Stimulated activated CD8-positive, alpha-beta memory T cell treated with anti-CD3 and anti-CD28 coated beads, Interleukin-4, amount 100 ng/mL, for 24 hours (primary cell): ENCODE results near the gene SNX10.

Source experiments
- DNase-seq: peaks from one replicate; pipeline ENCODE4 v3.0.0-alpha.2; 2020; ENCODE audit warnings: low read depth

The SNX10 gene

DNA sequence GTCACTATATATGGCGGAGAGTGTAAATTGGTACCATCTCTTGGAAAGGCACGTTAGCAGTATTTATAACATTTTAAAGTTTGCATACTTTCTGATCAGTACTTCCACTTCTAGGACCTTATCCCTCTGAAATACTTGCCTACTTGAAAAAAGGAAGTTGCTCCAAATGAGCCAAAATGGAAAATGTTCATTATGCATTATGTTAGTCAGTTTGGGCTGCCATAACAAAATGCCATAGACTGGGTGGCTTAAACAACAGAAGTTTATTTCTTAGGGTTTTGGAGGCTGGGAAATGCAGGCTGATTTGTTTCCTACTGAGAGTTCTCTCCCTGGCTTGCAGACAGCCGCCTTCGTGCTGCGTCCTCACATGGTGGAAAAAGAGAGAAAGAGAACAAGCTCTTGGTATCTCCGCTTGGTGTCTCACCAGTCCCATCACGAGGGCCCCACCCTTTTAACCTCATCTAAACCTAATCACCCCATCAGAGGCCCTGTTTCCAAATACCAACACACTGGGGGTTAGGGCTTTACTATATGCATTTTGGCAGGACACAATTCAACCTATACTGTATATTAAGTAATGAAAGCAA is 6.9 kb downstream of the SNX10 start:
- DNase-seq, result no peak

DNA sequence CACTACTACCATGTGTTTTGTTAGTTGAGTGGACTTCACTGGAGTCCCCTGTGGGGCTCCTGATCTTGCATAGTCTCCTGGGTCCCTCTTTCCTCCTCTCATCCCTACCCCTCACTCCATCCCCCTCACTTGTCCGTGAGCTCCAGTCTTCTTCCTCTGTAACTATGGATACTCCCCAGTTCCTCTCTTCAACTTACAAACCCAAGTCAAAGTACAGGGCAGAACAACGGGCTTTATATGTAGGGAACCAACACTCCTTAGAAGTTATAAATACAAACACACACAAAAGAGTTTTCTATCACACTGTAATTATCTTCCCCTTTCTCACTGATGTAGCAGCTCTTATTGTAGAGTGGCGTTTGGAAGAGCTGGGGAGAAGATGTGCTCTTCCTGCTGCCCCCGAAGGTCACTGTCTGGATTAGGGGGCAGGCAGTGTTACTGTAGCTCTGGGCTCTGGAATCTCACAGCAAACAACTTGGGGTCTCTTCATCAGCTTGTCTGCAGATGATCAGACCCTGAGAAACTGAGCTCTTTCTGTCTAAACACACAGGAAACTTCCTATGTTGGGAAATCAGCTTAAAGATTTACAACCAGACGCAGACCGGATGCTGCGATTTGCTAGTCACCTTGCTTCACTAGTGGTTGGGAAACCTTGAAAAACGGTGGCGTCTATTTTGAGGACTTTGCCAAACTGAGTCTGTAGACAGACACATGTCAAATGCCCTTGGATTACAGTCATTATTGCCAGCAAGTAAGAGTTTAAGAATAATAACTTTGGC is 13.6 kb downstream of the SNX10 start:
- DNase-seq, result no peak

DNA sequence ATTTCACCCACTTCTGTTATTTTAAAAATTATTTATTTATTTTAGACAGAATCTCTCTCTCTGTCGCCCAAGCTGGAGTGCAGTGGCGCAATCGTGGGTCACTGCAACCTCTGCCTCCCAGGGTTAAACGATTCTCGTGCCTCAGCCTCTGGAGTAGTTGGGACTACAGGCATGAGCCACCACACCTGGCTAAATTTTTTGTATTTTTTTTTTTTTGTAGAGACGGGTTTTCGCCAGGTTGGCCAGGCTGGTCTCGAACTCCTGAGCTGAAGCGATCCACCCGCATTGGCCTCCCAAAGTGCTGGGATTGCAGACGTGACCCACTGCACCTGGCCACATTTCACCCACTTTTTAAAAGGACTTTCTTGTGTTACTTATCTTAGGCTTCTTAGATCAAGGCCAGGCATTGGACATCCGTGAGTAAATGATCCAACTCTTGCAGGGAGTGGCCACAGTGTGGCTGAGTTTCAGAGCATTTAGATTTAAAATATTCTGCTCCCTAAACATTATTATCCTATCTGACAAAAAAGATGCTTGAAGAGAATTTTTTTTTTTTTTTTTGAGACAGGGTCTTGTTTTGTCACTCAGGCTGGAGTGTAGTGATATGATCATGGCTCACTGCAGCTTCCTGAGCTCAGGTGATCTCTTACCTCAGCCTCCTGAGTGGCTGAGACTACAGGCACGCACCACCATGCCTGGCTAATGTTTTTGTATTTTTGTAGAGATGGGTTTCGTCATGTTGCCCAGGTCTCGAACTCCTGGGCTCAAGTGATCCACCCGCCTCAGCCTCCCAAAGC is 14.4 kb downstream of the SNX10 start:
- no peak for DNase-seq

DNA sequence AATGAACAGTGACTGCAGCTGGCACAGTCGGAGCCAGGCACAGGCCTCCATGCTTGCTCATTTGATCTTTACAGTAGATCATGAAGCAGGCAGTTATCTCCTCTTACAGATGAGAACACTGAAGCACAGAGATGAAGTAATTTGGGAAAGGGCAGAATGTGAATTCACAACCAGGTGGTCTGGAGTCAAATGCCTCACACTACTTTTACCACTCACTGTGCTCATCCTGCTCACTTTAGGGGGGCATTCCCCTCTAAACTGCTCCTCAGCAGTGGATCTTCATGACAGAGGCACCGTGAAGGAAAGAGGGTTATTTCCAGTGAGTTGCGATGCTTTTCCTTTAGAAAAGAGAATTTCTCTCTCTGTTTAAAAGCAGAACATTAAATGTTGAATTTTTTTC is 15.1 kb downstream of the SNX10 start:
- no peak for DNase-seq

DNA sequence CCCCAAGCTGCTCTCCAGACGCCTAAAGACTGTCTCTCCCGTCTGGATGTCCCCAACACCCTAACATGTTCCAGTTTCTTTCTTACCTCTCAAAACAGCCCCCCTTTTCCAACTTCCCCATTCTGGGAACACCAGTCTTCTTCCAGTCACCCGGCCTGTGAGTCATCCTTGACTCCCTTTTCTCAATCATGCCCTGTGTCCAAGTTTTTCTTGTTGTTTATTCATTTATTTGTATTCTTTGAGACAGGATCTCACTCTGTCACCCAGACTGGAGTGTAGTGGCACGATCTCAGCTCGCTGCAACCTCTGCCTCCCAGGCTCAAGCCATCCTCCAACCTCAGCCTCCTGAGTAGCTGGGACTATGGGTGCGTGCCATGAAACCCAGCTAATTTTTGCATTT is 15.6 kb downstream of the SNX10 start:
- no peak for DNase-seq

DNA sequence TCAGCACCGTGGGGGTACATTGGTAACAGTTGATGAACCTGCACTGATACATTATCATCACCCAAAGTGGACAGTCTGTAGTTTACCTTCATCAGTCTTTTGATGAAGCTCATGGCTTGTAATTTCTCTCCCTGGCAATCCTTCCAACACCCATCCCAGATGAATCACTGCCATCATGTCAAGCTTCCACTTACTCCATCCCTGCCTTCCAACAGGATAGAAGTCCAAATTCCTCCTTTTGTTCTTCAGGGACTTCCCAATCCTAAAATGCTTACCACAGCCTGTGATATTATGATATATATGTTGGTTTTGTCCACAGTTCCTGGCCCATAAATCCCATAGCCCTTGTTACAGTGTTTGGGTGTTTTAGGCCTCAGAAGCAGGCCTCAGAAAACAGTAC is 16.1 kb downstream of the SNX10 start:
- no peak for DNase-seq

DNA sequence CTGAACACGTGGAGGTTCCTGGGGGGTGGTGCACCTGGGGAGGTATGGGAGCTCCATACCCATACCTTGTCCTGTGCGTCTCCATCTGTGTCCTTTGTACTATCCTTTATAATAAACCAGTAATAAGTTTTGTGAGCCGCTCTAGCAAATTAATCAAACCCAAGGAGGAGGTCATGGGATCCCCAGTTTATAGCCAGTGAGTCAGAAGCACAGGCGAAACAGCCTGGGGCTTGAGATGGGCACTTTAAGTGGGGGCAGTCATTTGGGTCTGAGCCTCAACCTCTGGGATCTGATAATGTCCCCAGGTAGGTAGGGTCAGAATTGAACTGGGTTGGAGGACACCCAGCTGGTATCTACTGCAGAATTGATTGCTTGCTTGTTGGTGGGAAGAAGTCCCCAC is 16.9 kb downstream of the SNX10 start:
- DNase-seq, result no peak

DNA sequence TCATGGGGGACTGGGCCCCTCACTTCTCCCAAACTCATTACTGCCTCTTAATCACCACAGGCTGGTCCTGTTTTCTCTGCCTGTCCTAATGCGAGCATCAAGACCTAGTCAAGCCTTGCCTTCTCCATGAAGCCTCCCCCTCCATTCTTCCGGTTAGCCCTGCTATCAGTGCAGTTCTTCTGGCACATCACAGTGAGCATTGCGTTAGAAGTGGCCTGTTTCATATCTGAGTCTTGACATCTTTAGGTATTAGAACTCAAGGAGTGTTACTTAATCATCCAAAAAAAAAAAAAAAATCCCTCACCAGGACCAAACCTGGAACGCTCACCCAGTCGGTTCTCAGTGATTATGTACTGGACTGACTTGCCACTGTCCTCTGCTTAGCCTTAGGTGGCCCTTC is 17.4 kb downstream of the SNX10 start:
- no peak for DNase-seq

DNA sequence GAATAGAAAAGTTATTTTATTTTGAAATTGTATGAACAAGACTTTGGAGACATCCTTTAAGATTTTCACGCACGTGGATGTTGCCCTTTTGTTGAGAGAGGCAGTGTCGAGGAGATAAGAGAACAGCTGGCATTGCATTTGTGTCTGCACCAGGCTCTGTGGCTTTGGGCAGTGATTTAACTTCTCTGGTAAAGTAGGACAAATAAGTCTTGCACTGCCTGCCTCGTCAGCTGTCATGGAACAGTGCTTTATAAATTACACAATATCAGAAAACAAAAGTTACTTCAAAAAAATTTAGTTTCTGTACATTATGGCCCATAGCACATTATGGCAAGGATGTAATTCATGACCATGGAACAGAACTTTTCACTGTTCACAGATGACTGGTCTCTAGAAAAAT is 20.1 kb downstream of the SNX10 start:
- no peak for DNase-seq

DNA sequence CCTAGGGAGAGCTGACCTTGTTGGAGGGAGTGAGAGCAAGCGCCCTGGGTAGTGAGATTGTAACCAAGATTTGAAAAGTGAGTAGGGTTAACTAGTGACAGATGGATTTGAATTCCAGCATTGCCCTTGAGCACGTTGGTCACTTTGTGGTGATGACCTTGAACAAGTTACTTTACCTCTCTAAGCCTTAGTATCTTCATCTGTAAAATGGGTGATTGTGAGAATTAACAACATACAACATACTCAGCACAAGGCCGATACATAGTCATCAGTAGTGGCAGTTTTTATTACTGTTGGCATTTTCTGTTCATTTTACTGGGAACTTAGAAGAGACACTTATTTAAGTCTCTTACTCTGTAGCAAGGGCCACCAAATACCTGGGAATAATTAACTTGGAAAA is 25.5 kb downstream of the SNX10 start:
- no peak for DNase-seq

DNA sequence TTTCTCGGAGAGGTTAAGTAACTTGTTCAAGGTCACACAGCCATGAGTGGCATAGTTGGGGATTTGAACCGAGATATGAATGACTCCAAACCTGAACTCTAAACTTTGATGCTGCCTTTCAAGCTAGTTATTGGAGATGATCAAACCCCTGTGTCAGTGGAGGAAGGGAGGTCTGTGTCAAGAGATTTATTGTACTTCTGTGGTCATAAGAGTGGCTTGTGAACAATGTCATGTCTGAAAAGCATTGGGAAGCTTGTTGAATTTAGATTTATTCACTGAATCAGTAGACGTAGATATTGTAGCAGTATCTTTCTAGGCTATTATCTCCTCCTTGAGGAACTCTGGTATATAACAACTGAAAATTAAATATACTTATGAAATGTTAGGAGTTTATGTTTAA is 27.3 kb downstream of the SNX10 start:
- no peak for DNase-seq

DNA sequence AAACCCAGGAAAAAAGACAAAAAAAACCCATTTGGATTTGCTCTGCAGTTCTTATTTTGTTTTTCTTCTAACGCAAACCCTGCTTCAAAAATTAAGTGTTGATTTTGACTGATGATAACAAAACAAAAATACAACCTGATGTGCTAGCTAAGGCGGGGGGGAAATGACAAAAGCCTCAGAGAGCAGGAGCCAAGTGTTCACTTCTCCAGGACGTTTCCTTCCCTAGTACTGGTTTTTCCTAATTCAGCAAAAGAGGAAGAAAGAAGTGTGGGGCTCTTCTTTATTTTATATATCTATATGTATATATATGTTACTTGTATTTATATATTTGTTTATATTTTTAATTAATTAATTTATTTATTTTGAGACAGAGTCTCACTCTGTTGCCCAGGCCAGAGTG is 28.0 kb downstream of the SNX10 start:
- no peak for DNase-seq

DNA sequence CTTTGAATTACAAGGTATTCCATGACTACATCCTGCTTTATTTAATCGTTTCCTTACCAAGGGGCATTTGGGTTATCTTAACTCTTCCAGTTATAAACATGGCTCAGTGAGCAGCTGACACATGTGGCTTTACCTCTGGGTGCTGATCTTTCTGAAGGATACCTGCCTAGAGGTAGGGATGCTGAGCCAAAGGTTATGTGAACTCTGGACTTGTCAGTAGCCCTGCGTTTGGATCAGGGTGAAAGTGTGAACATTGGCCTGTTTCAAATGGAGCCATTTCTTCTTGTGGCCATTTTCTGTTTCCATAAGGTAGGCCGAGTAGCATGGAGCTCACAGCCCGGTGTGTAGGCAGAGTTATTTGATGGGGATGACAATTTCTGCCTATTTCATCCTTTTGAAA is 29.2 kb downstream of the SNX10 start:
- no peak for DNase-seq

DNA sequence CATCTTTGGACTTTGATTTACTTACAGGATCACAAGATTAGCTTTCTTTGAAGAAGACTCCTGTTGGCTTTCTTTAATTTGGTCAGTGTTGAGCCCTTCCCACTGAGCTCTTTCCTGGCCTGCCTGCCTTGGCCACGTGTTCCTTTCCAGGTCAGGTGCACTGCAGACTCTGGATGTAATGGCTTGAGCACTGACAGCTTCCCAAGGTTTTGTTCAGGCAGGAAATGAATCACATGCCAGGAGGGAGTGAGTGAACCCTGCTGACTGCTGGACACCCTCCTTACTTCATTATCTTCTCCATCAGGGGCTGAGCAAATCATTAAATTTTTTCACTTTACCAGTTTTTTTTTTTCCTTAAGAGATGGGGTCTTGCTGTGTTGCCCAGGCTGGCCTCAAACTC is 29.8 kb downstream of the SNX10 start:
- no peak for DNase-seq

DNA sequence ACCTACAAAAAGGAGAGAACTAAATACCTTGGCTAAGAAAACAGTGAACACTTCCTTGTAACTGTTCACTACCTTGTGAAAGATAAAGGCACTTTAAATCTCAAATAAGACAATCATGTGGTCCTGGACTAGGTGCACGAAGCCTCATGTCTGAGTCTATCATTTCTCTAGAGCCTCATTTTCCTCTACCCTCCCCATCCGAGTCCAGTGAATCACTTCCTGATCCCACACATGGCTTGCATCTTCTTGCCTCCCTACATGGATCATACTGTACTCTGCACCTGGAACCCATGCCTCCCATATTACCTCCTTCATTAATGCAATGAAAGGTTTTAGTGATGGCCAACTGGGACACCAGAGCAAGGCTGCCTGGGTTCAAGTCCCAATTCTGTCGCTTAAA is 34.5 kb downstream of the SNX10 start:
- DNase-seq, result no peak

DNA sequence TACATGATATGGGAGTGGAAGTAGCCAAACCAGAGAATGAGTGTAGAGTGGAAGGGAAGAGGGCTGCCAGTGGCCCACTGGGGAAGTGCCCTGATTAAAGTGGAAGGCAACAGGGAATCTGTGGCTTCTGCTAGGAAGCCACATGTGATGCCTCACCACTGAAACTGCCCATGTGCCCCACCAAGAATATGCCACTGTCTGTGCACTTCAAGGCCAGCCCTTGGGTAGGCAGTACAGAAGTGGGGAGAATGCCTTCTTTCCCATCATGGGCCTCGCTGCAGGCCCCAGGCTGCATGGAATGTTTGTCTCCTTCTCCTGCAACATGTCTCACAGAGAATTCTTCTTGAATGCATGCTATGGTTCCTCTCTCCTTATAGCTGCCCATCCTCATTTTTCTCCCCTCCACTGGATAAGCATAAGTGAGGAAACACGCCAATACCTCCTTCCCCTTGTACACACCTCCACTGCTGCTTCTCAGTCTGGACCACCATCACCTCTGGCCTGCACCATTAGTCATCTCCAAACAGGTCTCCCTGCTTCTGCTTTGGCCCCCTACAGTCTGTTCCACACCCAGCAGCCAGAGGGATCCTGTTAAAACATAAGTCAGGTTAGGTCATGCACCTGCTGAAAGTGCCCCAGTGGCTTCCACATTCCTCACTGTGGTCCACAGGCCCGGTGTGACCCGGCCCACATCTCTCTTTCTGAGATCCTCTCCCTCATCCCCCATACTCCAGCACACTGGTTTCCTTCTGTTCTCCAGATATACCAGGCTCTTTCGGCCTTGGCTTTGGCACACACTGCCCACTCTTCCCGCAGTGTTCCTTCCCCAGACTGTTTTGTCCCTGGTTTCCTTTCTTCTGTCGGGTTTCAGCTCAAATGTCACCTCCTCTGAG is 37.1 kb downstream of the SNX10 start:
- DNase-seq, result no peak

DNA sequence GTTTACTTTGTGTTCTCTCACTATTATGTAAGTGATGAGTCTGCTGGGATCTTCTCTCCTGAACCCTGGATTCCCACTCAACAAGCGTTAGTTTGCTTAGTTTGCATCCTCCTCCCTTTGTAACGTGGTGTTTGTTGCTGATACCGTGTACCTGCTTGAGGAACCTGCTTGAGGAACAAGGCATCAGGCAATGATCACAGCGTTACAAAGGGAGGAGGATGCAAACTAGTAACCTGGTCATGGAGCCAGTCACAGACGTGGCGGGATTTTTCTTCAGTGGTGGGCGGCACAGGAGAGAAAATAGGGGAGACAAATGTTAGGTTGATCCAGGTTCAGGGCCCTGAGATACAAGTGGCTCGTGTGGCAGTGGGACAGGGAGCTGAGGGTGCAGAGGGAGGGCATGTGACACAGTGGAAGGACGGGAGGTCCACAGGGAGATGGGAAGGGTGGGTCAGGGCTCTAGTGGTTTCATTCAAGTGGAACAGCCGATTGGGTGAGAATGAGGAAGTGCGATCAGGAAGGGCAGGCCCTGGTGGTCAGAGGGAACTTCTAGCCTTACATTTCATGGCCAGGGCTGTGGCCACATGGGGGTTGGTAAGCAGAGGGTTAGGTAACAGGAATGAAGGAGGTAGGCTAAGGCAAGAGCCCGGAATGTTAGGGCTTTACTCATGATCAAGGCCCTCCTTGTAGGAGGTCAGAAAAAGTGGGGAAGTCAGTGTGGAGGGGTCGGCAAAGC is 38.0 kb downstream of the SNX10 start:
- no peak for DNase-seq

DNA sequence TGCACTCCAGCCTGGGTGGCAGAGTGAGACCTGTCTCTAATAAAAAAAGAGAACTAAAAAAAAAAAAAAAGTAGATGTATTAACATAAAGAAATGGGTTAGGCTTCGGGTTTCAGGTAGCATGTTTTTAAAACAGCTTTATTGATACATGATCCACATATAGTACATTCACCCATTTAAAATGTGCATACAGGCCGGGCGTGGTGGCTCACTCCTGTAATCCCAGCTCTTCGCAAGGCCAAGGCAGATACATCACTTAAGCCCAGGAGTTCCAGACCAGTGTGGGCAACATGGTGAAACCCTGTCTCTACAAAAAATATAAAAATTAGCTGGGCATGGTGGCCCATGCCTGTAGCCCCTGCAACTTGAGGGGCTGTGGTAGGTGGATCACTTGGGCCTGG is 39.5 kb downstream of the SNX10 start:
- DNase-seq, result no peak

DNA sequence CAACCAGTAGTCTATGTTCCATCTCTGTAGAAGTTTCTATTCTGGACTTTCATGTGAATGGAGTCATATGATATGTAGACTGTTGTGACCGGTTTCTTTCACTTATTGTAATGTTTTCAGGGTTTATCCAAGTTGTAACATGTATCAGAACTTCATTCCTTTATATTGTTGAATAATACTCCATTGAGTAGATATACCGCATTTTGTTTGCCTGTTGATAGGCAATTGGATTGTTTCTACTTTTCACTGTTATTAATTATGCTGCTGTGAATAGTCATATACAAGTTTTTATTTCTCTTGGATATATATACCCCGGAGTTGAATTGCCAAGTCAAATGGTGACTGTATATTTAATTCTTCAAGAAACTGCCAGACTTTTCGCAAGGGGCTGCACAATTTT is 40.1 kb downstream of the SNX10 start:
- no peak for DNase-seq

DNA sequence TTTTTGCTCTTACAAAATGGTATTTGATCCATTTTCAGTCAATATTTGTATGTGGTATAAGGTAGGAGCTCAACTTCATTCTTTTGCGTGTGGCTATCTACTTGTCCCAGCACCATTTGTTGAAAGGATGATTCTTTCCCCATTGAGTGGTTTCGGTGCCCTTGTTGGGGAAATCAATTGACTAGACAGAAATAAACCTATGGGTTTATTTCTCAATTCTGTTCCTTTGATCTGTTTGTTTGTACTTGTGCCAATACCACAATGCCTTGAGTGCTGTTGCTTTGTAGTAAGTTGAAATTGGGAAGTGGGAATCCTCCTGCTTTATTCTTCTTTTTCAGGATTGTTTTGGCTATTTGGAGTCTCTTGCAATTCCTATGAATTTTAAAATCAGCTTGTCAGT is 41.0 kb downstream of the SNX10 start:
- no peak for DNase-seq

DNA sequence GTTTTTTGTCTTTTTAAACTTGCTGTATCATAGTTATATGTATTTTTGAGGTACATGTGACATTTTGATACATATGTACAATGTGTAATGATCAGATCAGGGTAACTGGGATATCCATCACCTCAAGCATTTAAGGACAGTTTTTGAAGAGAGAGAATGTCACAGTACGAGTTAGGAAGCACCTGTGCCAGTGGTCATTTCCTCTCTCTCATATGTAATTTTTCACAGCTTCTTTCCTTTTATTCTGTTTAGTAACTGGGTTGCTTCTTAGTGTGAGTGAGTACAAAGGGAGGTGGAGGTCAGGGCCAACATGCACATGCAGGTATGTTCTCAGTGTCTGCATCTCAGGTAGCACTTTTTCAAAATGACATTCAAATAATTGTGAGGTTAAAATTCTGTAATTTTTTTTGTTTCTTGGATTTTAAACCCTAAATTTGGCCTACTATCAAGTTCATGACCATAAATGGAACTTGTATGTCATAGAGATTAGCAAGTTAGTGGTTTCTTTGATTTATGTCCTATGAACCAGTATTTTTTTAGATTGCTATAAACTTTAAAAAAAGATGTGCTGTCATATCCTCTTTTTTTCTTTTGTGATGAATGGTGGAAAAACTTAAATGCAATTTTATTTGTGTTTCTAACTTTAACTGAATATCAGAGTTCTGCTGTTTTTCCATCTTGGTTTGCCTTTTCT is 42.7 kb downstream of the SNX10 start:
- no peak for DNase-seq
